Endodermal cell (in vitro differentiated cells): ENCODE results near the gene SUSD5. TPM values are rescaled to one million over a fixed set of nuclear protein-coding genes. Genes with fewer than 3 reads are reported as not detected.

Source experiments
- DNase-seq: peaks from one replicate; pipeline ENCODE4 v3.0.0-alpha.2; 2017
- H3K27ac ChIP-seq: 2 replicates; pipeline ENCODE4 v1.5.1; 2013; ENCODE audit warnings: mild to moderate bottlenecking, low read depth, low read length, moderate library complexity
- H3K27me3 ChIP-seq: 2 replicates; pipeline ENCODE4 v1.6.1; 2013; ENCODE audit warnings: mild to moderate bottlenecking, low read length, moderate library complexity; ENCODE audit not compliant: insufficient read depth, control insufficient read depth, poor library complexity, severe bottlenecking
- H3K36me3 ChIP-seq: 2 replicates; pipeline ENCODE4 v1.7.0; 2013; ENCODE audit warnings: mild to moderate bottlenecking, low read length, moderate library complexity; ENCODE audit not compliant: control insufficient read depth, insufficient read depth
- H3K4me1 ChIP-seq: one replicate; pipeline ENCODE4 v1.7.0; 2013; ENCODE audit warnings: low read length; ENCODE audit not compliant: control insufficient read depth, insufficient read depth
- H3K4me3 ChIP-seq: 2 replicates; pipeline ENCODE4 v1.5.1; 2013; ENCODE audit warnings: mild to moderate bottlenecking, low read length, moderate library complexity
- H3K9ac ChIP-seq: 2 replicates; pipeline ENCODE4 v1.6.1; 2013; ENCODE audit warnings: mild to moderate bottlenecking, low read length, moderate library complexity; ENCODE audit not compliant: poor library complexity, severe bottlenecking; ENCODE audit errors: extremely low read depth
- H3K9me3 ChIP-seq: 2 replicates; pipeline ENCODE4 v1.6.1; 2013; ENCODE audit warnings: mild to moderate bottlenecking, low read length, moderate library complexity; ENCODE audit not compliant: control insufficient read depth
- H3K27ac Mint-ChIP-seq: 2 replicates; pipeline ENCODE4 v1.8.0; 2020; ENCODE audit warnings: mixed read lengths
- H3K27me3 Mint-ChIP-seq: 2 replicates; pipeline ENCODE4 v1.8.0; 2021; ENCODE audit warnings: mild to moderate bottlenecking, mixed read lengths; ENCODE audit not compliant: insufficient read depth
- H3K36me3 Mint-ChIP-seq: 2 replicates; pipeline ENCODE4 v1.8.0; 2020; ENCODE audit warnings: low read depth, mixed read lengths
- H3K4me1 Mint-ChIP-seq: 2 replicates; pipeline ENCODE4 v1.8.0; 2020; ENCODE audit warnings: mixed read lengths
- H3K4me3 Mint-ChIP-seq: 2 replicates; pipeline ENCODE4 v1.8.0; 2020; ENCODE audit warnings: mild to moderate bottlenecking, moderate library complexity, mixed read lengths
- H3K9me3 Mint-ChIP-seq: 2 replicates; pipeline ENCODE4 v1.8.0; 2020; ENCODE audit warnings: mild to moderate bottlenecking, mixed read lengths
- CTCF ChIP-seq: fragments of 200-600 bp; sonication (generic); conservative IDR thresholded peaks from 2 replicates; pipeline ENCODE4 v1.5.0; 2021; ENCODE audit warnings: antibody characterized with exemption, mild to moderate bottlenecking
- WGBS, 2 experiments: methylation state at CpG; one replicate each; pipeline versions ENCODE4 v1.1.5 to v1.1.7; 2013; ENCODE audit warnings: missing lambda C conversion rate in 2 of 2, mixed read lengths in 1 of 2; ENCODE audit not compliant: insufficient coverage in 1 of 2, insufficient read length in 1 of 2; 5-methylcytosine and 5-hydroxymethylcytosine counted together
- total RNA-seq, 2 donors: library from RNA; stranded (reverse); fragmentation: NEBNext Ultra II Directional in 1 of 2; extraction: Animal tissue kit (Norgen Biotek cat#: 25700) in 1 of 2; gene quantifications; 2 replicates in 1 of 2; 3 replicates in 1 of 2; pipeline ENCODE4 v1.2.1, GENCODE V29; 2021

SUSD5 gene
- total RNA-seq, 2 donors from 2014 or later = 1.3 to 2.6 TPM

- no peak overlapping the region for H3K27ac Mint-ChIP-seq
- no peak overlapping the region for H3K4me3 Mint-ChIP-seq
- Histone ChIP-seq H3K9me3 (no peaks in the 10 kb centered on the region), H3K9ac (no peak overlapping the region), H3K27ac (no peak overlapping the region), H3K27me3 (no peaks in the 10 kb centered on the region), H3K4me3 (no peak overlapping the region), H3K36me3 (no peaks in the 10 kb centered on the region), H3K4me1 (no peaks in the 10 kb centered on the region)
- no peak for DNase-seq
- no peaks in the 10 kb centered on the region for H3K36me3 Mint-ChIP-seq
- 95 to 100% methylated on average over 3 of the region's 3 CpGs for WGBS, 2 experiments
- no peak for TF ChIP-seq CTCF
- H3K9me3 Mint-ChIP-seq = no peaks in the 10 kb centered on the region
- peaks cover 3% of the 10 kb centered on the region for H3K4me1 Mint-ChIP-seq
- peaks cover 9% of the 10 kb centered on the region for H3K27me3 Mint-ChIP-seq
These were observed 10.5 kb upstream of the SUSD5 start for GRCh38 chr3:33229066-33229465.

GRCh38 chr3:33221241-33221640 lies 2.6 kb upstream of the SUSD5 start:
- Mint-ChIP-seq H3K4me1 (peaks cover 10% of the 10 kb centered on the region), H3K27me3 (peaks cover 56% of the 10 kb centered on the region)
- TF ChIP-seq CTCF = no peak

GRCh38 chr3:33219175-33219487 lies 521 bp upstream of the SUSD5 start:
- Mint-ChIP-seq H3K9me3 (no peaks in the 10 kb centered on the region), H3K4me1 (peaks cover 10% of the 10 kb centered on the region), H3K36me3 (no peaks in the 10 kb centered on the region), H3K27ac (no peak overlapping the region), H3K27me3 (peaks cover 69% of the 10 kb centered on the region), H3K4me3 (peak overlapping the region; percentile 63)
- no peak for TF ChIP-seq CTCF
- Histone ChIP-seq H3K4me3 (peak overlapping the region; percentile 80), H3K27me3 (peaks cover 65% of the 10 kb centered on the region), H3K9me3 (no peaks in the 10 kb centered on the region), H3K4me1 (no peaks in the 10 kb centered on the region), H3K36me3 (no peaks in the 10 kb centered on the region), H3K27ac (no peak overlapping the region), H3K9ac (no peak overlapping the region)
- DNase-seq = no peak
- WGBS, 2 experiments = 13 to 19% methylated on average over 8 to 15 of the region's 15 CpGs

More at GRCh38 chr3:33221241-33221640, 2.6 kb upstream of the SUSD5 start:
- WGBS, 2 experiments = 87 to 88% methylated on average over 2 to 3 of the region's 3 CpGs
- H3K27ac Mint-ChIP-seq = no peak overlapping the region
- no peaks in the 10 kb centered on the region for H3K36me3 Mint-ChIP-seq
- no peaks in the 10 kb centered on the region for H3K9me3 Mint-ChIP-seq
- H3K4me3 Mint-ChIP-seq = no peak overlapping the region
- Histone ChIP-seq H3K9ac (no peak overlapping the region), H3K4me3 (no peak overlapping the region), H3K36me3 (no peaks in the 10 kb centered on the region), H3K9me3 (no peaks in the 10 kb centered on the region), H3K4me1 (no peaks in the 10 kb centered on the region), H3K27me3 (peaks cover 51% of the 10 kb centered on the region), H3K27ac (no peak overlapping the region)
- DNase-seq = no peak
